ENCODE data around the gene SCN3B.

SCN3B gene

DNA sequence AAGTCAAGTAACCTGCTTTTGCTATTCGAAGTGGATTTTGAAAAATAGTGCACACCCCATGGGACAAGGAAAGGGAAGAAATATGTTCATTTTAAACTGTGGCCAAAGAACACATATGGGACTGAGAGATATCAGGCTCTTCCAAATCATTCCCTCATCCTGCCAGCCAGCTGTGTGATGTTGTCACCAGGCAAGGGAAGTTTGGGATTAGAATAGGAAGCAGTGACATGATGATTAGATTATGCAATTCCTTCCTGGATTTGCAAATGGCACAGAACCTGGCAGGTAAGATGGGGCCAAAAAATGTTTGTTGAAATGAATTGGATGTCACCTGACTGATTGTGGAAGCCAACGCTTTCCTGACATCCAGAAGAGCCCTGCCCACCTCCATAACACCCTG is 4.9 kb upstream of the SCN3B start:
- no peak for FAIRE-seq

GRCh38 chr11:123653827-123654565 is 428 bp downstream of the SCN3B start:
- DNase-seq (ENCODE audit: low spot score) = peak; percentile 64
- FAIRE-seq = no peak

More for the DNA sequence above, 4.9 kb upstream of the SCN3B start:
- no peak for DNase-seq (ENCODE audit: low spot score)

DNA sequence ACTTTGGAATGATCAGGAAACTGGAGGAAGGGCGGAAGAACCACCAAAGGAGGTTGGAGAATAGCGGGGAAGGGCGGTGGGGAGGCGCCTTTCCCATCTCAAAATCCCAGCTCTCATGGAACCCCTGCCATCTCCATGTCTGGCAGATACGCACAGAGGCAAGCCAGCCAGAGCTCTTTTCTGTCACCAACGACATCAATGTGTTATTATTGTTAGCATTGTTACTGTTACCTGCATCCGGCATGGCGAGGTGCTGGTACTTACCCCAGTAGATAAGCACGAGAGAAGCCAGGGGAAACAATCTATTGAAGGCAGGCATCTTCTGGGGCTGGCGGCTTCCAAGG is 969 bp downstream of the SCN3B start:
- no peak for FAIRE-seq

DNA sequence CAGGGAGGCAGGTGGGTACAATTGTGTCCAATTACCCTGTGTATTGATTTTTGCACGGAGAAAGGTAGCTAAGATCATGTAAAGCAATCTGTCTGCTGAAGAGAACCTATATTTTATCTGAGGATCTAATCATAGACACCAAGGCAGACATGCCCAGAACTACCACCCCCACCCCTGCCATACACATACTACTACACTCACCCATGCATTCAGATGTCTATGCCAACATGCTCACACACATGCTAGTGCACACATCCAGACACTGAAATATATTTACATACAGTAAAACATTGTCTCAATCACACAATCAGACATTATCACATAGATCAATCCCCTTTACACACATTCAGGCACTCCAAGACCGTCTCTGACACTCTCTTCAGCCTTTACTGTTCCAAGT is 1.8 kb downstream of the SCN3B start:
- FAIRE-seq = no peak
- DNase-seq (ENCODE audit: low spot score) = no peak

More for the DNA sequence above, 969 bp downstream of the SCN3B start:
- no peak for DNase-seq (ENCODE audit: low spot score)

DNA sequence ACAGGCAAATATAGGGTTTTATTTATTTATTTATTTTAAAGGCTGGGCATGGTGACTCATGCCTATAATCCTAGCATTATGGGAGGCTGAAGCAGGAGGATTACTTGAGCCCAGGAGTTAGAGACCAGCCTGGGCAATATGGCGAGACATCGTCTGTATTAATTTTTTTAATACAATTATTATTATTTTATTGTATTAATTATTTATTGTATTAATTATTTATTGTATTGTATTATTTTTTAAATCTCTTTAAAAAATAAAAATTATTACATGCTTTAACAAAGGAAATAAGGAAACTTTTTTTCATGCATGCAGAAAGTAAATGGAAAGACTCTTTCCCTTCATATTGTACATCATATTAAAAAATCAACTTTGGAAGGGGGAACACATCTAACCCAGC is 3.5 kb downstream of the SCN3B start:
- no peak for FAIRE-seq
- no peak for DNase-seq (ENCODE audit: low spot score)

DNA sequence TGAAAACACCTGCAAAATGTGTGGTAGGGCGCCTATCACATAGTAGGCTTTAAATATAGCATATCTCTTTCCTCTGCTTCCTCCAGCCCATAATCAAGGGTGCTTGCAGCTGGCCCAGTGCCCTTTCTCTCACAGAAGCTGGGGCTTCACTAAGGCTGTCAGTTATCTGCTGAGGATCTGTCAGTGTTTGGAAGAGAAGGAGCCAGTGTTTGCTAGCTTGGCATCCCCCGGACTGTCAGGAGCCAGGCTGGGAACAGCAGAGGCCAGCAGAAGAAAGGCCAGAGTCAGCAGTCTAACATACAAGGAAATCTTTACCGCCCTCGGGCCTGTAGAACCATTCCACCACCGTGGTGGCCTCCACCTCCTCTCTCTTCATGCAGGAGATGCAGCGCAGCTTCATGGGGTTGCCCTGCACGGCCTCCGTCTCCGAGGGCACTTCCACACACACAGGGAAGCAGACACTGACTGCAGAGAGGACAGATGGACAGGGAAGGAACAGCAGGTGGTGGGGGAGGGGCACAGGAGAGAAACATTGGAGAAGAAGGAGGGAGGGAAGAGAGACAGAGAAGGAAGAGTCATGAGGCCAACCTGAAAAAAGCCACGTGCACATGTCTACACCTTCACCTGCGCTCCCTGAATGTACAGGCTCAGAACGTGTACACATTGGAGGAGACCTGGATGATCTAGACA is 9.0 kb downstream of the SCN3B start:
- DNase-seq (ENCODE audit: low spot score) (no peak), FAIRE-seq (no peak)

- no peak for DNase-seq (ENCODE audit: low spot score)
- no peak for FAIRE-seq
These were observed 12.0 kb downstream of the SCN3B start for GRCh38 chr11:123642435-123642834.

DNA sequence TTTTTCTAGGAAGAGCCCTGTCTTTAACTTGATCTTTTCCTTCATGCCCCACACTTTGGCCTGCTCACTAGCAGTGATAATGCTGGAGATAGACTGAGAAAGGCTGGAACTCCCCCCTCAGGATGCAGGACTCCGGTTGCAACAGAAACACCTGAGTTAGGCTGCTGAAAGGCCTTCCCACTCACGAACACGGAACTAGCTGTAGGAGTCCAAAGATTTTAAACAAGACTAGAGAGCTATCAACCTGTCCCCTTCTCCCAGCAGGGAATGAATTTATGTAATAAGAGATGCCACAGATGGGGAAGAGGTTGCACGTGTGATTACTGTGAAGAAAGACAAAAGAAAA is 13.0 kb downstream of the SCN3B start:
- FAIRE-seq = no peak
- DNase-seq (ENCODE audit: low spot score) = no peak

DNA sequence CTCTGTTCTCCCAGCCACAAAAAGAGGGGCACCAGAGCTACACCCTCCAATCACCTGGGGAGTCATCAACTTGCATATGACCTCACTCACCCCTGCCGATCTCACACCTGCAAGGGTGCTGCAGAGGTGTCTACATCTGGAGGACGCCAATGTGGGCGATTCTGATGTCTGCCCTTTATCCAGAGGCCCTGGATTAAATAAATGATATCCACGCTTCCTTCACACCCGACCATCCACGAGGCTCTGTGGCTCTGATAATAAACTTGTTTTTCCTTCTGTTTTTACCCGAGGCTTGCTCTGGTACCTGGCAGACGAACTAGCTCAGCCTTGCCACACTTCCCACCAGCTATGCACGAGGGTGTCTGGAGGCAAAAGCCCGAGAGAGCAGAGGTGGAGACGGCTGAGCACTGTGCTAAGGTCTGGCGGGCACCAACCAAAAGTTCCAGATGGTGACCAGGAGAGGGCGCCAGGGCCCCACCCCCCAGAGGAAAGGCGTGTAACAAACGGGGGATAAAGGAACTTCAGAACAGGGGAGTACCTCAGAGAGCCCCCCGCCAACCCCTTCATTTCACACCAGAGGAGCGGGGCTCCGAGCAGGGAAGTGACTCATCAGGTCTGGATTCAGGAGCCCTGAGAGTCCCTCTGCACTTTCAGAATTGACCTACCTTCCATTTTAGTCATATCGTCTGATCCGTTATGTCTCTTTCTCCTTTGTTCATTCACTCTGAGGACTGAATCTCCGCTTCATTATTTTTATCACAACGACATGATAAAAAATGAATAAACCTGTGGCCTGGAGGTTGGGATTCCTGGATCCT is 13.5 kb downstream of the SCN3B start:
- FAIRE-seq = no peak
- peak; percentile 65 for DNase-seq (ENCODE audit: low spot score)

- FAIRE-seq = no peak
- DNase-seq (ENCODE audit: low spot score) = no peak
These were observed 14.4 kb downstream of the SCN3B start for GRCh38 chr11:123640029-123640428.

- no peak for FAIRE-seq
- DNase-seq (ENCODE audit: low spot score) = no peak
These were observed 24.3 kb downstream of the SCN3B start for GRCh38 chr11:123630126-123630608.

DNA sequence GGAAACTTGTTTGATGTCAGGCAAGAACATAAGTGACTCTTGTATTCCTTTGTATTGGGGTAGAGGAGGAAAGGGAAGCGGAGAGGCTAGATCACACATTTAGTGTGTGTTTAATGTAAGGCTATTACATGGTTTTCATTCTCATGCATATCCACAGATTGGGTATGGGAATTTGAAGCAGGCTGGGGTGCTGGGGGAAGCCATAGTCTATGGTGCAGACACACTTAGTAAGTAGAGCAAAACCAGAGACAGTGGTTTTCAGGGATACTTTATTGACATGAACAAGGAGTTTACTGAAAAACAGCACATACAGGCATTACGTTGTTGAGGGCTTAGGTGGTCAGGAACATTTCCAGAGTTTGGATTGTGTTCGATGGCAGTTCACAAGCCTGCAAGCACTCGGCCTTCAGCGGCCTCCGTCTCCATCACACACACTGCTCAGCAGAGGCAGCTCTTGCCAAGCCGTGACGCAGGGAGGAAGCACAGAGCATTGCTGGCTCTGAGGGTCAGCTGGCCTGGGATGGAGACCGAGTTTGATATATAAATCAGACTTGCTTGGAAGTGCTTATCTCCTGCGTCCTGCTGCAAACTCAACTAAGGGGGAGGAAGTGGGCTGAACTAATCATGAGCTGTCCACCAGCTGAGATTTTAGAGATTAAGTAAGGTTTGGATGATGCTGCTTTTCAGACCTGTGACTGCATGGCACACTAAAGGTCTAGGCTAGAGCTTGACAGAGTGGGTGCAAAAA is 25.3 kb downstream of the SCN3B start:
- DNase-seq (ENCODE audit: low spot score) = no peak
- no peak for FAIRE-seq

DNA sequence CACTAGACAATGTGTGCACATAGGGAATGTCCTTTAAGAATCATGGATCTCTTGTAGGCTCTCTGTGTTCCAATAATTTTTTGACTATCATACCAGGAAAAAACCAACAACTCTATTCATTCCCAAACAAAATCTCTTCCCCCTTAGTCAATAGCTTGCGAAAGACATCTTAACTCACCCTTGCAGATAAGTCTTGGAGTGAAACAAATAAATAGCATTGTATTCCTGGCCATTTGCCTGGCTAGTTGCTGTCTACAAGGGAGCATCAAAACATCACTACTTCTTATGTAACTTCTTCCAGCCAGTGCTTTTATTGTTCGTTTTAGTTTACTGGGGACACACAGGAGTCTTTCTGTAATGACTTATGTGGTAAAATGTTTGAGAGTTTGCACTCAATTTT is 29.4 kb downstream of the SCN3B start:
- FAIRE-seq (no peak), DNase-seq (ENCODE audit: low spot score) (no peak)

DNA sequence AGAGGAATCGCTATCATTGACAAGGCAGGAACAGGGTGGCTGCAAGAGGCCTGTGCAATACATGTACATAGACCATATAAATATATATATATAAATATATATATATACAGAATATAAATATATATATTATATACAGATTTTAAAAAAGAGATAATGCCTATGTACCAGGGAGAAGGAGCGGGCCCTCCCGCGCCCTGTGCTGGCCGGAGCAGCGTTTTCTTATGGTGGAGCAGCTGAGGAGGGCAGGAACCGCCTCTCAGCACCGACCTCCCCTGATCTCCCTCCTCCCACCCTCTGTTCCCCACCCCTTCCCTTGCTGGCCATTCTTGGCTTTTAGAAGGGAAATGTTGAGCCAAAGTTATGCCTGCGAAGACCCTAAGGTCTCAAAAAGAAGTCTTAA is 31.8 kb downstream of the SCN3B start:
- no peak for DNase-seq (ENCODE audit: low spot score)
- FAIRE-seq = no peak

GRCh38 chr11:123616505-123617198 is 37.8 kb downstream of the SCN3B start:
- FAIRE-seq (no peak), DNase-seq (ENCODE audit: low spot score) (peak; percentile 74)

GRCh38 chr11:123611698-123612097 is 42.7 kb downstream of the SCN3B start:
- DNase-seq (ENCODE audit: low spot score) = no peak
- FAIRE-seq = no peak

DNA sequence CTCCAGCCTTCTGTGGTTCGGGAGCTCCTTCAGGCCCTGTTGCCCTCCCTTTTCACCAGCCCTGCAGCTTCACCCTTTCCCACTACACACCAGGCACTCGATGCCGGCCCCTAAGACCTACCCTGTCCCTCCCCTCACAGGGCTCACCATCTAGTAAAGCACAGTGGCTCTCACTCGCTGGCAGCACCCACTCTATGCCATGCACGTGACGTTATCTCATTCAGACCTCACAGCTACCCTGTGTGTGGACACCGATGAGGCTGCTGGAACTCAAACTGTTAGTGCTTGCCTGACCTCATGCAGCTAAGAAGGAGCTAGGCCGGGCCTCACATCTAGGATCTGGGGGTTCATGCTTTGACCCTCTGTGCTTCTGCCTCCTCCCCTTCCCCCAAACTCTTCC is 45.5 kb downstream of the SCN3B start:
- no peak for FAIRE-seq
- DNase-seq (ENCODE audit: low spot score) = no peak

GRCh38 chr11:123608371-123608770 is 46.1 kb downstream of the SCN3B start:
- DNase-seq (ENCODE audit: low spot score) (no peak), FAIRE-seq (no peak)

- DNase-seq (ENCODE audit: low spot score) (no peak), FAIRE-seq (no peak)
These were observed 46.6 kb downstream of the SCN3B start for GRCh38 chr11:123607781-123608180.

DNA sequence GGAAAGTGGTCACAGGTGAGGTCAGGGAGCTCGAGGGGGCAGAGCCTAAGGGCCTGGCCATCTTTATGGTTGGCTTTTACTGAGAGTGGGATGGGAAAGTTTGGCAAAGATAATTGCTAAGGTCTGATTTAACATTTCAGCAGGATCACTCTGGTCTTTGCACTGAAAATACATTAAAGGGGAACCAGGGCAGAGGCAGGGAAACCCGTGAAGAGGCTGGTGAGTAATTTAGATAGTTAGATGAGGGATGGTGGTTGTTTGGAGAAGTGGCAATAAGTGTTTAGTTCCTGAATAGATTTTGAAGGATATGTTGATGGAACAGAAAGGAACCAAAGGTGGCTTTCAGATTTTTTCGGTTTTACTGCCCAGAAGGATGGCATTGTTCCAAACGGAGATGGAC is 50.8 kb downstream of the SCN3B start:
- FAIRE-seq (no peak), DNase-seq (ENCODE audit: low spot score) (no peak)

DNA sequence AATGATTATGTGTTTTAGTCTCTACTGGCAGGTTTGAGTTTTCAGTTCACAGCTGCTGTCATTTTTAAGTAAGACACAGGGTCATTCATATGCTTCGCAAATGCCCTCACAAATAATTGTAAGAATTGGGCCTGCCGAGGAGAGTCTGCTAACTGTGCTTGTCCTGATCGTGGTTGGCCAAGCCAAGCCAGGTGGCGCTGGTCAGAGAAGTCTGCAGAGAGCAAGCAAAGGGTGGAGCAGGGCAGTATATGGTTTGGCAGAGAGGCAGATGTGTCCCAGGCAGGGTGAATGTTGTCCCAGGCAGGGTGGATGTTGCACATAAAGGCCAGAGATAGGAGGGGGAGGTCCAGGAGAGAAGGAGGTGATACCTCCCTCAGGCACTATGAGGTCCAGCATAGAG is 52.7 kb downstream of the SCN3B start:
- FAIRE-seq (no peak), DNase-seq (ENCODE audit: low spot score) (no peak)
